Activated naive CD8-positive, alpha-beta T cell treated with anti-CD3 and anti-CD28 coated beads for 36 hours (primary cell): Measurements from ENCODE around the gene ADAMTS16. TPM values are rescaled to one million over a fixed set of nuclear protein-coding genes. Genes with fewer than 3 reads are reported as not detected.

Source experiments
- DNase-seq: peaks from one replicate; pipeline ENCODE4 v3.0.0; 2021
- H3K27ac Mint-ChIP-seq: one replicate; pipeline ENCODE4 v1.8.0; 2022; ENCODE audit warnings: mild to moderate bottlenecking, moderate library complexity, mixed read lengths
- H3K27me3 Mint-ChIP-seq: one replicate; pipeline ENCODE4 v1.8.0; 2022; ENCODE audit warnings: mild to moderate bottlenecking, mixed read lengths
- H3K36me3 Mint-ChIP-seq: one replicate; pipeline ENCODE4 v1.8.0; 2021; ENCODE audit warnings: mild to moderate bottlenecking, mixed read lengths
- H3K4me1 Mint-ChIP-seq: one replicate; pipeline ENCODE4 v1.8.0; 2021; ENCODE audit warnings: mixed read lengths
- H3K4me3 Mint-ChIP-seq: one replicate; pipeline ENCODE4 v1.8.0; 2022; ENCODE audit warnings: mild to moderate bottlenecking, moderate library complexity, mixed read lengths
- H3K9me3 Mint-ChIP-seq: one replicate; pipeline ENCODE4 v1.8.0; 2022; ENCODE audit warnings: mixed read lengths
- total RNA-seq, 2 experiments: library from RNA; stranded (reverse); gene quantifications; one replicate each; pipeline ENCODE4 v1.2.3, GENCODE V29; 2021

ADAMTS16 gene
- not detected for total RNA-seq

GRCh38 chr5:5139777-5140478 is at the start of gene ADAMTS16:
Gene ADAMTS16, plus strand, starts transcription at chr5:5140330. Its CDS starts 138 bp downstream, at chr5:5140468.
- H3K27me3 Mint-ChIP-seq: peaks cover 40% of the 10 kb centered on the region
- no peaks in the 10 kb centered on the region for H3K36me3 Mint-ChIP-seq
- peaks cover 5% of the 10 kb centered on the region for H3K4me1 Mint-ChIP-seq
- no peak for DNase-seq
- peak within 1 kb of the TSS; percentile 34 for H3K4me3 Mint-ChIP-seq
- no peaks in the 10 kb centered on the region for H3K9me3 Mint-ChIP-seq
- H3K27ac Mint-ChIP-seq: no peak within 1 kb of the TSS

- DNase-seq: no peak
- Mint-ChIP-seq H3K36me3 (no peaks in the 10 kb centered on the region), H3K4me3 (no peak overlapping the region), H3K27me3 (no peaks in the 10 kb centered on the region), H3K9me3 (no peaks in the 10 kb centered on the region), H3K4me1 (no peaks in the 10 kb centered on the region), H3K27ac (no peak overlapping the region)
These were observed 48.0 kb upstream of the ADAMTS16 start for GRCh38 chr5:5092149-5092548.

- no peaks in the 10 kb centered on the region for H3K4me1 Mint-ChIP-seq
- H3K36me3 Mint-ChIP-seq: no peaks in the 10 kb centered on the region
- H3K27ac Mint-ChIP-seq: no peak overlapping the region
- H3K9me3 Mint-ChIP-seq: no peaks in the 10 kb centered on the region
- no peak for DNase-seq
- H3K27me3 Mint-ChIP-seq: peaks cover under 1% of the 10 kb centered on the region
- no peak overlapping the region for H3K4me3 Mint-ChIP-seq
These were observed 39.5 kb upstream of the ADAMTS16 start for GRCh38 chr5:5100635-5101034.

- no peak overlapping the region for H3K4me3 Mint-ChIP-seq
- H3K4me1 Mint-ChIP-seq: no peaks in the 10 kb centered on the region
- peaks cover 4% of the 10 kb centered on the region for H3K27me3 Mint-ChIP-seq
- DNase-seq: no peak
- H3K36me3 Mint-ChIP-seq: no peaks in the 10 kb centered on the region
- H3K9me3 Mint-ChIP-seq: no peaks in the 10 kb centered on the region
- H3K27ac Mint-ChIP-seq: no peak overlapping the region
These were observed 38.5 kb upstream of the ADAMTS16 start for GRCh38 chr5:5101676-5102075.

GRCh38 chr5:5103245-5103644 is 36.9 kb upstream of the ADAMTS16 start:
- Mint-ChIP-seq H3K27ac (no peak overlapping the region), H3K4me3 (no peak overlapping the region), H3K9me3 (no peaks in the 10 kb centered on the region), H3K27me3 (peaks cover 4% of the 10 kb centered on the region), H3K36me3 (no peaks in the 10 kb centered on the region), H3K4me1 (no peaks in the 10 kb centered on the region)
- no peak for DNase-seq

- H3K27me3 Mint-ChIP-seq: peaks cover 4% of the 10 kb centered on the region
- H3K9me3 Mint-ChIP-seq: no peaks in the 10 kb centered on the region
- no peak for DNase-seq
- no peaks in the 10 kb centered on the region for H3K4me1 Mint-ChIP-seq
- no peak overlapping the region for H3K27ac Mint-ChIP-seq
- no peaks in the 10 kb centered on the region for H3K36me3 Mint-ChIP-seq
- H3K4me3 Mint-ChIP-seq: no peak overlapping the region
These were observed 35.6 kb upstream of the ADAMTS16 start for GRCh38 chr5:5104550-5104949.

GRCh38 chr5:5105531-5105930 is 34.6 kb upstream of the ADAMTS16 start:
- H3K27me3 Mint-ChIP-seq: peaks cover 4% of the 10 kb centered on the region
- no peak for DNase-seq
- no peaks in the 10 kb centered on the region for H3K4me1 Mint-ChIP-seq
- H3K4me3 Mint-ChIP-seq: no peak overlapping the region
- no peak overlapping the region for H3K27ac Mint-ChIP-seq
- no peaks in the 10 kb centered on the region for H3K9me3 Mint-ChIP-seq
- H3K36me3 Mint-ChIP-seq: no peaks in the 10 kb centered on the region

GRCh38 chr5:5116956-5117355 is 23.2 kb upstream of the ADAMTS16 start:
- no peaks in the 10 kb centered on the region for H3K36me3 Mint-ChIP-seq
- peaks cover 23% of the 10 kb centered on the region for H3K9me3 Mint-ChIP-seq
- no peak for DNase-seq
- H3K27ac Mint-ChIP-seq: no peak overlapping the region
- H3K4me3 Mint-ChIP-seq: no peak overlapping the region
- no peaks in the 10 kb centered on the region for H3K4me1 Mint-ChIP-seq
- H3K27me3 Mint-ChIP-seq: peaks cover 13% of the 10 kb centered on the region

- DNase-seq: no peak
- no peaks in the 10 kb centered on the region for H3K36me3 Mint-ChIP-seq
- no peak overlapping the region for H3K27ac Mint-ChIP-seq
- H3K4me1 Mint-ChIP-seq: no peaks in the 10 kb centered on the region
- peaks cover 32% of the 10 kb centered on the region for H3K27me3 Mint-ChIP-seq
- peaks cover 12% of the 10 kb centered on the region for H3K9me3 Mint-ChIP-seq
- no peak overlapping the region for H3K4me3 Mint-ChIP-seq
These were observed 17.4 kb upstream of the ADAMTS16 start for GRCh38 chr5:5122776-5123175.

- H3K4me1 Mint-ChIP-seq: no peaks in the 10 kb centered on the region
- H3K27me3 Mint-ChIP-seq: peaks cover 29% of the 10 kb centered on the region
- no peaks in the 10 kb centered on the region for H3K36me3 Mint-ChIP-seq
- no peak overlapping the region for H3K4me3 Mint-ChIP-seq
- H3K27ac Mint-ChIP-seq: no peak overlapping the region
- no peak for DNase-seq
- H3K9me3 Mint-ChIP-seq: peaks cover 3% of the 10 kb centered on the region
These were observed 15.9 kb upstream of the ADAMTS16 start for GRCh38 chr5:5124231-5124630.

GRCh38 chr5:5126444-5126843 is 13.7 kb upstream of the ADAMTS16 start:
- Mint-ChIP-seq H3K9me3 (no peaks in the 10 kb centered on the region), H3K36me3 (no peaks in the 10 kb centered on the region), H3K4me1 (no peaks in the 10 kb centered on the region), H3K27me3 (peaks cover 26% of the 10 kb centered on the region), H3K27ac (no peak overlapping the region), H3K4me3 (no peak overlapping the region)
- no peak for DNase-seq

- Mint-ChIP-seq H3K36me3 (no peaks in the 10 kb centered on the region), H3K9me3 (no peaks in the 10 kb centered on the region), H3K4me1 (no peaks in the 10 kb centered on the region), H3K4me3 (no peak overlapping the region), H3K27ac (no peak overlapping the region), H3K27me3 (peaks cover 25% of the 10 kb centered on the region)
- DNase-seq: no peak
These were observed 11.4 kb upstream of the ADAMTS16 start for GRCh38 chr5:5128766-5129165.

GRCh38 chr5:5132234-5132633 is 7.9 kb upstream of the ADAMTS16 start:
- Mint-ChIP-seq H3K4me3 (no peak overlapping the region), H3K4me1 (no peaks in the 10 kb centered on the region), H3K27ac (no peak overlapping the region), H3K27me3 (no peaks in the 10 kb centered on the region), H3K36me3 (no peaks in the 10 kb centered on the region), H3K9me3 (no peaks in the 10 kb centered on the region)
- no peak for DNase-seq

GRCh38 chr5:5132693-5133295 is 7.3 kb upstream of the ADAMTS16 start:
- Mint-ChIP-seq H3K4me3 (no peak overlapping the region), H3K4me1 (no peaks in the 10 kb centered on the region), H3K27ac (no peak overlapping the region), H3K27me3 (no peaks in the 10 kb centered on the region), H3K9me3 (no peaks in the 10 kb centered on the region), H3K36me3 (no peaks in the 10 kb centered on the region)
- no peak for DNase-seq

- Mint-ChIP-seq H3K4me1 (no peaks in the 10 kb centered on the region), H3K4me3 (no peak overlapping the region), H3K36me3 (no peaks in the 10 kb centered on the region), H3K27me3 (peaks cover 7% of the 10 kb centered on the region), H3K27ac (no peak overlapping the region), H3K9me3 (no peaks in the 10 kb centered on the region)
- no peak for DNase-seq
These were observed 6.0 kb upstream of the ADAMTS16 start for GRCh38 chr5:5134107-5134506.
